Suprapubic skin (tissue), 3 donors: ENCODE results near the gene ASF1A.

ENCODE experiments used
- POLR2AphosphoS5 ChIP-seq, 3 donors: sonication (generic); formaldehyde crosslinking; IDR thresholded peaks; one replicate each; pipeline ENCODE4 v1.6.1; 2017; ENCODE audit warnings: antibody characterized with exemption in 3 of 3
- TF ChIP-seq, protein P1 (sequence below), 2 donors: fragments of 200-600 bp in 1 of 2; fragments of 450-650 bp in 1 of 2; sonication (generic) in 1 of 2; IDR thresholded peaks; one replicate each; pipeline ENCODE4 v1.5.1; 2016 to 2019; ENCODE audit warnings: antibody characterized with exemption in 2 of 2, mild to moderate bottlenecking in 1 of 2, moderate library complexity in 1 of 2

DNA sequence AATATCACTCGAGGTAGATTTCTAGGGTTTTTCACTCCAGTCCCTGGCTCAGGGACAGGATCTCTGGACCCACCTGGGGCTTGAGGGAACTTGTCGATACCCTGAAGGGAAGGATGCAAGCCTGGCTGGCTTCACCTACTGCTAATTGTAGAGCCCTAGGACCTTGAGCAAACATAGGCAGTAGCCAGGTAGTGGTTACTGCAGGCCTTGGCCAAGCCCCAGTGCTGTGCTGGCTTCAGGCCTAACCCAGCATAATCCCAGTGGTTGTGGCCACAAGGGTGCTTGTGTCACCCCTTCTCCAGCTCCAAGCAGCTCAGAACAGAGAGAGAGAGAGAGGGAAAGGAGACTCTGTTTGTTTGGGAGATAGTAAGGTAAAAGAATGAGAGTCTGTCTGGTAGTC, 46.8 kb downstream of the ASF1A start:
- TF ChIP-seq, protein P1, sequence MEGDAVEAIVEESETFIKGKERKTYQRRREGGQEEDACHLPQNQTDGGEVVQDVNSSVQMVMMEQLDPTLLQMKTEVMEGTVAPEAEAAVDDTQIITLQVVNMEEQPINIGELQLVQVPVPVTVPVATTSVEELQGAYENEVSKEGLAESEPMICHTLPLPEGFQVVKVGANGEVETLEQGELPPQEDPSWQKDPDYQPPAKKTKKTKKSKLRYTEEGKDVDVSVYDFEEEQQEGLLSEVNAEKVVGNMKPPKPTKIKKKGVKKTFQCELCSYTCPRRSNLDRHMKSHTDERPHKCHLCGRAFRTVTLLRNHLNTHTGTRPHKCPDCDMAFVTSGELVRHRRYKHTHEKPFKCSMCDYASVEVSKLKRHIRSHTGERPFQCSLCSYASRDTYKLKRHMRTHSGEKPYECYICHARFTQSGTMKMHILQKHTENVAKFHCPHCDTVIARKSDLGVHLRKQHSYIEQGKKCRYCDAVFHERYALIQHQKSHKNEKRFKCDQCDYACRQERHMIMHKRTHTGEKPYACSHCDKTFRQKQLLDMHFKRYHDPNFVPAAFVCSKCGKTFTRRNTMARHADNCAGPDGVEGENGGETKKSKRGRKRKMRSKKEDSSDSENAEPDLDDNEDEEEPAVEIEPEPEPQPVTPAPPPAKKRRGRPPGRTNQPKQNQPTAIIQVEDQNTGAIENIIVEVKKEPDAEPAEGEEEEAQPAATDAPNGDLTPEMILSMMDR (IDR thresholded peaks at IDR 0.05), result no peak
- no peak for TF ChIP-seq POLR2AphosphoS5 (IDR thresholded peaks at IDR 0.05)
